Stimulated activated CD8-positive, alpha-beta memory T cell treated with anti-CD3 and anti-CD28 coated beads, Interleukin-12 subunit alpha, Interleukin-12 subunit beta, amount 100 ng/mL, for 24 hours (primary cell): Measurements from ENCODE around the gene NBPF6.
"Not testable (repeated sequence)": the region's sequence is repeated elsewhere in the genome, so short reads cannot be mapped to it uniquely, and the experiment has no call there.

Source experiments
- DNase-seq: peaks from one replicate; pipeline ENCODE4 v3.0.0-alpha.2; 2020; ENCODE audit errors: extremely low read depth

Gene NBPF6

GRCh38 chr1:108450043-108450442, at the start of gene NBPF6:
Gene NBPF6 (plus strand): TSS chr1:108450343. CDS start chr1:108450602, 259 bp downstream.
- not testable (repeated sequence) for DNase-seq

GRCh38 chr1:108411098-108411833, 38.9 kb upstream of the NBPF6 start:
- DNase-seq = not testable (repeated sequence)

- DNase-seq = not testable (repeated sequence)
Measured at GRCh38 chr1:108420129-108420528, 30.0 kb upstream of the NBPF6 start.

- DNase-seq = not testable (repeated sequence)
Measured at GRCh38 chr1:108421061-108421916, 28.9 kb upstream of the NBPF6 start.

- not testable (repeated sequence) for DNase-seq
Measured at GRCh38 chr1:108426877-108427276, 23.3 kb upstream of the NBPF6 start.

GRCh38 chr1:108432002-108432401, 18.1 kb upstream of the NBPF6 start:
- not testable (repeated sequence) for DNase-seq

- DNase-seq = not testable (repeated sequence)
Measured at GRCh38 chr1:108433404-108433803, 16.7 kb upstream of the NBPF6 start.

- not testable (repeated sequence) for DNase-seq
Measured at GRCh38 chr1:108438536-108438935, 11.6 kb upstream of the NBPF6 start.

GRCh38 chr1:108454521-108454920, 4.4 kb downstream of the NBPF6 start:
- DNase-seq = not testable (repeated sequence)

- DNase-seq = not testable (repeated sequence)
Measured at GRCh38 chr1:108458661-108459060, 8.5 kb downstream of the NBPF6 start.

GRCh38 chr1:108461758-108462157, 11.6 kb downstream of the NBPF6 start:
- not testable (repeated sequence) for DNase-seq

- DNase-seq = not testable (repeated sequence)
Measured at GRCh38 chr1:108463962-108464361, 13.8 kb downstream of the NBPF6 start.

- DNase-seq = not testable (repeated sequence)
Measured at GRCh38 chr1:108466166-108466565, 16.0 kb downstream of the NBPF6 start.

GRCh38 chr1:108467155-108467554, 17.0 kb downstream of the NBPF6 start:
- DNase-seq = not testable (repeated sequence)

GRCh38 chr1:108470750-108471149, 20.6 kb downstream of the NBPF6 start:
- DNase-seq = not testable (repeated sequence)

GRCh38 chr1:108474516-108474915, 24.4 kb downstream of the NBPF6 start:
- DNase-seq = not testable (repeated sequence)

GRCh38 chr1:108478429-108479015, 28.4 kb downstream of the NBPF6 start:
- DNase-seq = no peak

- no peak for DNase-seq
Measured at GRCh38 chr1:108482708-108483107, 32.6 kb downstream of the NBPF6 start.

- not testable (repeated sequence) for DNase-seq
Measured at GRCh38 chr1:108485990-108486389, 35.8 kb downstream of the NBPF6 start.

GRCh38 chr1:108486707-108487106, 36.6 kb downstream of the NBPF6 start:
- DNase-seq = not testable (repeated sequence)

GRCh38 chr1:108495008-108495407, 44.9 kb downstream of the NBPF6 start:
- DNase-seq = not testable (repeated sequence)

- DNase-seq = not testable (repeated sequence)
Measured at GRCh38 chr1:108496856-108497255, 46.7 kb downstream of the NBPF6 start.
